GM12878 (cell line): Measurements from ENCODE around the gene SIGLECL1. TPM values are rescaled to one million over a fixed set of nuclear protein-coding genes. Genes with fewer than 3 reads are reported as not detected.

ENCODE experiments used
- ATAC-seq: fragments of 200-7000 bp; cut with Tn5 transposase; 3 replicates; pipeline ENCODE4 v1.9.1; 2020; ENCODE audit warnings: mild to moderate bottlenecking, moderate library complexity
- BruUV-seq: library from RNA; stranded (reverse); fragments of 400-500 nt; replicated peaks from 2 replicates; lab custom pipeline; 2021; lab: Mats Ljungman, UMichigan
- CTCF ChIA-PET: fragments of 300-600 bp; sonication (Branson Sonifier 250); formaldehyde crosslinking; extraction: SDS; loops from one replicate; lab custom pipeline; 2021; ENCODE audit warnings: inconsistent platforms; lab: Yijun Ruan, JAX
- POLR2A ChIA-PET: fragments of 350-600 bp; formaldehyde crosslinking; extraction: SDS; loops from one replicate; lab custom pipeline; 2021; ENCODE audit warnings: inconsistent platforms; lab: Charles Lee
- RAD21 ChIA-PET: fragments of 300-600 bp; sonication (Branson Sonifier 250); formaldehyde crosslinking; loops from one replicate; lab custom pipeline; 2023; ENCODE audit warnings: antibody characterized with exemption; ENCODE audit not compliant: unreplicated experiment; lab: Charles Lee
- SMC1A ChIA-PET: fragments of 300-600 bp; sonication (Branson Sonifier 250); formaldehyde crosslinking; loops from one replicate; lab custom pipeline; 2023; ENCODE audit not compliant: unreplicated experiment, uncharacterized antibody; lab: Charles Lee
- DNase-seq: peaks from one replicate; pipeline ENCODE4 v3.0.0-alpha.2; 2011; ENCODE audit warnings: low read depth, low spot score
- FAIRE-seq: peaks from 3 replicates; lab custom pipeline; 2011; peaks lifted over from hg19 to GRCh38; lab: Jason Lieb, UNC
- H2AFZ ChIP-seq: 2 replicates; pipeline ENCODE4 v1.6.0; 2011; ENCODE audit warnings: low read depth, low read length, control low read depth; ENCODE audit not compliant: control insufficient read depth
- H3K27ac ChIP-seq: 2 replicates; pipeline ENCODE4 v1.5.1; 2011; ENCODE audit warnings: control low read depth; ENCODE audit not compliant: control insufficient read depth, insufficient read depth
- H3K27me3 ChIP-seq, 2 experiments: replicated peaks in 1 of 2; 2 replicates each; pipeline versions ENCODE4 v1.6.0 to v1.6.1; 2011; ENCODE audit warnings: low read length in 1 of 2; ENCODE audit not compliant: control insufficient read depth in 2 of 2, insufficient read depth in 2 of 2
- H3K36me3 ChIP-seq, 2 experiments: 2 replicates each; pipeline ENCODE4 v1.5.1; 2011; ENCODE audit warnings: low read length in 1 of 2; ENCODE audit not compliant: control insufficient read depth in 2 of 2, insufficient read depth in 2 of 2
- H3K4me1 ChIP-seq: 2 replicates; pipeline ENCODE4 v1.6.1; 2011; ENCODE audit warnings: mild to moderate bottlenecking, low read length, moderate library complexity, mixed read lengths; ENCODE audit not compliant: control insufficient read depth, insufficient read depth
- H3K4me2 ChIP-seq: 2 replicates; pipeline ENCODE4 v1.6.0; 2011; ENCODE audit warnings: control low read depth; ENCODE audit not compliant: control insufficient read depth, insufficient read depth
- H3K4me3 ChIP-seq: fragments of 200-600 bp; sonication (generic); 2 replicates; pipeline ENCODE4 v1.5.1; 2016
- H3K79me2 ChIP-seq: 2 replicates; pipeline ENCODE4 v1.6.0; 2011; ENCODE audit warnings: low read length; ENCODE audit not compliant: control insufficient read depth, insufficient read depth
- H3K9ac ChIP-seq: 2 replicates; pipeline ENCODE4 v1.8.0; 2011; ENCODE audit warnings: low read length, control low read depth, mixed read lengths; ENCODE audit not compliant: control insufficient read depth, insufficient read depth
- H3K9me3 ChIP-seq: replicated peaks from 3 replicates; pipeline ENCODE4 v1.5.1; 2011; ENCODE audit warnings: mild to moderate bottlenecking, low read length; ENCODE audit not compliant: control insufficient read depth, insufficient read depth
- H4K20me1 ChIP-seq: 2 replicates; pipeline ENCODE4 v1.6.0; 2011; ENCODE audit not compliant: control insufficient read depth, insufficient read depth
- ATF7 ChIP-seq: fragments of 450-650 bp; IDR thresholded peaks from 2 replicates; pipeline ENCODE4 v1.6.1; 2016; ENCODE audit warnings: low read depth, mild to moderate bottlenecking
- CHD2 ChIP-seq: IDR thresholded peaks from 2 replicates; pipeline ENCODE4 v1.6.1; 2011; ENCODE audit warnings: low read depth, low read length, improper control_type of control experiment, borderline replicate concordance
- CTCF ChIP-seq, 3 experiments: IDR thresholded peaks in 2 of 3; conservative IDR thresholded peaks in 1 of 3; 2 replicates each; pipeline ENCODE4 v1.5.1; 2011; ENCODE audit warnings: low read depth in 3 of 3, low read length in 3 of 3, mild to moderate bottlenecking in 3 of 3, control low read depth in 2 of 3, moderate library complexity in 2 of 3, inconsistent platforms in 1 of 3, mixed read lengths in 1 of 3; ENCODE audit not compliant: control insufficient read depth in 2 of 3, insufficient read depth in 1 of 3; ENCODE audit errors: extremely low read depth in 1 of 3
- MYC ChIP-seq: IDR thresholded peaks from 2 replicates; pipeline ENCODE4 v1.6.1; 2011; ENCODE audit warnings: mild to moderate bottlenecking, low read length, moderate library complexity, inconsistent platforms; ENCODE audit not compliant: insufficient read depth, insufficient replicate concordance, insufficient read length, severe bottlenecking
- NBN ChIP-seq: fragments of 450-650 bp; IDR thresholded peaks from 2 replicates; pipeline ENCODE4 v1.6.1; 2016
- POU2F2 ChIP-seq: IDR thresholded peaks from 3 replicates; pipeline ENCODE4 v1.6.1; 2011; ENCODE audit warnings: low read depth, mild to moderate bottlenecking, low read length, borderline replicate concordance
- SIX5 ChIP-seq: IDR thresholded peaks from 2 replicates; pipeline ENCODE4 v1.6.1; 2011; ENCODE audit warnings: mild to moderate bottlenecking, low read depth, low read length, moderate library complexity; ENCODE audit not compliant: severe bottlenecking
- SMC3 ChIP-seq: IDR thresholded peaks from 2 replicates; pipeline ENCODE4 v1.6.1; 2011; ENCODE audit warnings: low read length, improper control_type of control experiment, borderline replicate concordance
- YY1 ChIP-seq: IDR thresholded peaks from 2 replicates; pipeline ENCODE4 v1.6.1; 2011; ENCODE audit warnings: low read depth, mild to moderate bottlenecking, low read length
- ZBTB11 ChIP-seq: fragments of 450-650 bp; formaldehyde crosslinking; IDR thresholded peaks from 2 replicates; pipeline ENCODE4 v1.5.0; 2022; ENCODE audit warnings: mild to moderate bottlenecking, missing genetic modification characterization
- ZNF592 ChIP-seq: fragments of 450-650 bp; IDR thresholded peaks from 2 replicates; pipeline ENCODE4 v1.6.1; 2017; ENCODE audit warnings: mild to moderate bottlenecking, moderate library complexity
- ZNF622 ChIP-seq: fragments of 450-650 bp; IDR thresholded peaks from 2 replicates; pipeline ENCODE4 v1.6.1; 2017; ENCODE audit warnings: mild to moderate bottlenecking, inconsistent platforms
- WGBS: methylation state at CpG from one replicate; pipeline ENCODE4 v1.1.6; 2016; ENCODE audit warnings: low lambda C conversion rate; ENCODE audit not compliant: insufficient replicate concordance, insufficient coverage; ENCODE audit errors: missing lambda C conversion rate; 5-methylcytosine and 5-hydroxymethylcytosine counted together
- in situ Hi-C: fragments of 300-500 bp; cut with MboI; formaldehyde crosslinking; loops from 9 replicates; pipeline ENCODE4 v1.14.3; 2018; ENCODE audit warnings: mixed read lengths
- intact Hi-C: fragments of 100-400 bp; cut with micrococcal nuclease; formaldehyde crosslinking; loops from one replicate; pipeline ENCODE4 v1.14.2; 2022; ENCODE audit not compliant: unreplicated experiment
- polyA plus RNA-seq, 11 experiments: library from polyadenylated mRNA; depleted of rRNA in 4 of 11; unstranded in 6 of 11; stranded (reverse) in 5 of 11; fragments of >200 nt; fragmentation: Nextera tagmentation in 4 of 11; fragmentation: Illumina TruSeq in 1 of 11; extraction: Ambion mirVana in 4 of 11; extraction: Trizol in 1 of 11; gene quantifications; 1 replicate in 1 of 11; 2 replicates in 10 of 11; pipeline versions ENCODE4 v1.2.1 to v1.2.3, GENCODE V29; 2011 to 2016; ENCODE audit warnings: inconsistent platforms in 2 of 11, missing spikeins in 2 of 11, low read depth in 1 of 11
- total RNA-seq, 4 experiments: library from RNA; depleted of rRNA in 3 of 4; stranded (reverse); fragments of >200 nt in 3 of 4; fragmentation: Illumina TruSeq in 1 of 4; extraction: Trizol in 1 of 4; gene quantifications; 2 replicates each; pipeline versions ENCODE4 v1.2.1 to v1.2.3, GENCODE V29; 2013 to 2021

The SIGLECL1 gene
- total and polyA plus RNA-seq, 10 of the 15 experiments (the other 5 are each of a cell fraction or from before 2014, with no cell fraction given) = not detected

- POLR2A ChIA-PET = no interaction called here
- Histone ChIP-seq H3K9me3 (no peaks in the 10 kb centered on the region), H3K4me1 (no peaks in the 10 kb centered on the region), H3K79me2 (no peaks in the 10 kb centered on the region), H3K27me3 (no peaks in the 10 kb centered on the region; a peak in 1 of 4 replicates), H4K20me1 (no peaks in the 10 kb centered on the region), H3K4me3 (no peak overlapping the region), H3K9ac (no peak overlapping the region), H3K36me3 (no peaks in the 10 kb centered on the region), H3K4me2 (no peak overlapping the region), H3K27ac (no peak overlapping the region), H2AFZ (no peak overlapping the region)
- no TSS peak for BruUV-seq
- SMC1A ChIA-PET = interaction anchor here (0.6 to 4.2 kb wide), 8 partner anchors 10 to 244 kb away, joined by 3 to 19 read pairs (median 4); no protein-coding TSS in a partner anchor
- 22% methylated on average over 5 of the region's 5 CpGs for WGBS
- in situ Hi-C loops (loop anchor here (5.0 kb wide), 1 partner anchor 102 kb away; no protein-coding TSS in a partner anchor), intact Hi-C loops (loop anchor here (1.0 kb wide), 1 partner anchor 101 kb away; no protein-coding TSS in a partner anchor)
- peak; percentile 12 for DNase-seq
- CTCF ChIA-PET = interaction anchor here (0.6 to 6.6 kb wide), 22 partner anchors 11 to 1124 kb away, joined by 3 to 121 read pairs (median 3); partner anchors contain the start of gene CD33
- RAD21 ChIA-PET = interaction anchor here (0.7 to 2.0 kb wide), 7 partner anchors 90 to 152 kb away, joined by 3 to 12 read pairs (median 4); partner anchors contain the start of gene CTU1
- peak; percentile 75 for ATAC-seq
- peak; percentile 7 for FAIRE-seq
- TF ChIP-seq NBN (no peak), POU2F2 (no peak), SMC3 (peak; percentile 77), CHD2 (no peak), SIX5 (no peak), ZBTB11 (CRISPR knock-in tag) (no peak), CTCF (IDR thresholded peaks at IDR 0.05 in 2 of 3, conservative IDR thresholded peaks at IDR 0.05 in 1 of 3; ENCODE audit: control insufficient read depth in 2 of 3, extremely low read depth in 1 of 3, insufficient read depth in 1 of 3, low read depth in 3 of 3, low read length in 3 of 3) (peak; percentile 82 to 87 (median 85)), YY1 (peak; percentile 45; the same call in 1 of the 2 replicates), ZNF592 (no peak), ATF7 (no peak), MYC (no peak), ZNF622 (no peak)
These were observed 8.7 kb downstream of the SIGLECL1 start for GRCh38 chr19:51259348-51260245.
